Fibroblast of lung (primary cell): ENCODE results near the gene JAG2.

Source experiments
- CTCF ChIP-seq, 2 donors: IDR thresholded peaks in 1 of 2; conservative IDR thresholded peaks in 1 of 2; 1 replicate in 1 of 2; 2 replicates in 1 of 2; pipeline ENCODE4 v1.5.1; 2011 to 2012; ENCODE audit warnings: low read length in 2 of 2, control low read depth in 1 of 2, inconsistent platforms in 1 of 2, low read depth in 1 of 2, mild to moderate bottlenecking in 1 of 2
- EZH2 ChIP-seq: IDR thresholded peaks from 2 replicates; pipeline ENCODE4 v1.5.1; 2012; ENCODE audit warnings: low read length, control low read depth, mild to moderate bottlenecking; ENCODE audit errors: missing control alignments

GRCh38 chr14:105143451-105144025 lies 25.0 kb downstream of the JAG2 start:
- no peak for TF ChIP-seq CTCF (conservative IDR thresholded peaks at IDR 0.05 in 1 of 2, IDR thresholded peaks at IDR 0.05 in 1 of 2; ENCODE audit: low read depth in 1 of 2, low read length in 2 of 2)
- no peak for TF ChIP-seq EZH2
